Tibial nerve (tissue), 4 donors: ENCODE results near the gene BEAN1. TPM values are rescaled to one million over a fixed set of nuclear protein-coding genes. Genes with fewer than 3 reads are reported as not detected.

ENCODE experiments used
- DNase-seq, 2 donors: peaks; one replicate each; pipeline ENCODE4 v3.0.0-alpha.2; 2019; ENCODE audit warnings: low spot score in 2 of 2
- H3K27ac ChIP-seq, 4 donors: fragments of 200-600 bp; sonication (generic) in 3 of 4; one replicate each; pipeline ENCODE4 v1.5.1; 2017 to 2019; ENCODE audit warnings: mild to moderate bottlenecking in 1 of 4
- H3K27me3 ChIP-seq, 2 donors: fragments of 200-600 bp; sonication (generic) in 1 of 2; one replicate each; pipeline versions ENCODE4 v1.5.1 to v1.6.0; 2017 to 2019
- H3K36me3 ChIP-seq, 3 donors: fragments of 200-600 bp; sonication (generic); one replicate each; pipeline ENCODE4 v1.5.1; 2018 to 2019
- H3K4me1 ChIP-seq, 4 donors: fragments of 200-600 bp; sonication (generic) in 3 of 4; one replicate each; pipeline ENCODE4 v1.5.1; 2017 to 2019
- H3K4me3 ChIP-seq, 4 donors: fragments of 200-600 bp; sonication (generic) in 3 of 4; one replicate each; pipeline ENCODE4 v1.5.1; 2017 to 2019; ENCODE audit warnings: mild to moderate bottlenecking in 1 of 4, moderate library complexity in 1 of 4
- H3K9me3 ChIP-seq, 4 donors: fragments of 200-600 bp; sonication (generic) in 3 of 4; one replicate each; pipeline ENCODE4 v1.5.1; 2017 to 2019
- CTCF ChIP-seq, 5 experiments: fragments of 200-600 bp in 3 of 5; fragments of 450-650 bp in 2 of 5; sonication (generic) in 3 of 5; IDR thresholded peaks; one replicate each; pipeline ENCODE4 v1.5.1; 2016 to 2019; ENCODE audit warnings: antibody characterized with exemption in 5 of 5, mild to moderate bottlenecking in 3 of 5, moderate library complexity in 2 of 5
- EP300 ChIP-seq, 2 donors: sonication (generic); formaldehyde crosslinking; IDR thresholded peaks; one replicate each; pipeline ENCODE4 v1.6.1; 2017; ENCODE audit warnings: antibody characterized with exemption in 2 of 2, mild to moderate bottlenecking in 1 of 2
- POLR2A ChIP-seq, 2 donors: fragments of 450-650 bp; IDR thresholded peaks; one replicate each; pipeline ENCODE4 v1.6.1; 2017; ENCODE audit warnings: antibody characterized with exemption in 2 of 2, mild to moderate bottlenecking in 2 of 2, moderate library complexity in 2 of 2
- WGBS, 2 donors: methylation state at CpG; one replicate each; pipeline ENCODE4 v1.1.5; 2018; 5-methylcytosine and 5-hydroxymethylcytosine counted together
- total RNA-seq, 4 donors: library from RNA; depleted of rRNA; stranded (reverse); fragments of >200 nt; gene quantifications; one replicate each; pipeline ENCODE4 v1.1.0, GENCODE V29; 2016

BEAN1 gene
- total RNA-seq, 4 donors from 2014 or later, result 0.21 to 1.4 (median 0.30) TPM; not detected in 1

DNA sequence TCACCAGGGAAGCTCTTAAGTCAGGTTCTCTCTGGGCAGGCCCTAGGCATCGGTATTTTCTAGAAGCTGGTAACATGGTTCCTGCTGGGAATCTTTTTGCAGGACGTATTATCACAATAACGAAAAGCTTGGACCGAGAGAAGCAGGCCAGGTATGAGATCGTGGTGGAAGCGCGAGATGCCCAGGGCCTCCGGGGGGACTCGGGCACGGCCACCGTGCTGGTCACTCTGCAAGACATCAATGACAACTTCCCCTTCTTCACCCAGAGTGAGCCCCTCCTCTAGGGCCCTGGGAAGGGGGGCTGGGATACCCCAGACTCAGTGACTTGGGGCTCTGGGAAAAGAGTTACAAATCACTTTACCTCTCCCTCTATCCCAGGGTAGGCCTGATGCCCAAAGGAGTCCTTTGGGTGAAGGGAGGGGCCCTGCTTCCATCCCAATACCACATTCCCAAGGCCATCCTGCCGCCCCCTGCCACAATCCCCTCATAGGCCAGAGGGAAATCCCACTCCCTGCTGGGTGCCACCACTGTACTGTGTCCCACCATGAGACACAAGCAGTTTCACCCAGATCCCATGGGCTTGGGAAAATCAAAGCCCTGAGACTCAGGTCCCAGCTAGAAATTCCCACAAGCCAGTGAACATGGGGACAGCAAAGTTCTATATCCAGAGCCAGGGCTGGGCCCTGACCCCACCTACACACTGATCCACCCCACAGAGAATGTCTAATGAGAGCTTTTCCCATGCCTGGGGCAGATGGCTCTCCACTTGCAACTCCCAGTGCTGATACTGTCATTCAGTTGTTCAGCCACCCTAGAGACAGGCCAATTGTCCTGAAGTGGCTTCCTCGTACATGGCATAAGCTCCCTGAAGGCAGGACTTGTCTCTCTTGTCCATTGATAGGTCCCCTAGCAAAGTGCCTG is 37.6 kb upstream of the BEAN1 start:
- 91 to 93% methylated on average over 13 of the region's 13 CpGs for WGBS, 2 donors
- peaks cover 0 to 7% (median 0%) of the 10 kb centered on the region in 4 donors for H3K4me1 ChIP-seq
- H3K4me3 ChIP-seq, result no peak overlapping the region
- no peak for TF ChIP-seq EP300 (IDR thresholded peaks at IDR 0.05)
- no peak for TF ChIP-seq CTCF (IDR thresholded peaks at IDR 0.05)
- TF ChIP-seq POLR2A (IDR thresholded peaks at IDR 0.05), result no peak
- peaks cover 0 to 27% (median 0%) of the 10 kb centered on the region in 3 donors for H3K36me3 ChIP-seq
- no peaks in the 10 kb centered on the region for H3K27me3 ChIP-seq
- no peak for DNase-seq
- no peaks in the 10 kb centered on the region for H3K9me3 ChIP-seq
- H3K27ac ChIP-seq, result no peak overlapping the region

- Histone ChIP-seq H3K4me3 (no peak overlapping the region), H3K9me3 (no peaks in the 10 kb centered on the region), H3K36me3 (peaks cover 0 to 27% (median 0%) of the 10 kb centered on the region in 3 donors), H3K4me1 (peaks cover 0 to 7% (median 0%) of the 10 kb centered on the region in 4 donors), H3K27ac (no peak overlapping the region), H3K27me3 (no peaks in the 10 kb centered on the region)
- TF ChIP-seq POLR2A (IDR thresholded peaks at IDR 0.05) (no peak), CTCF (IDR thresholded peaks at IDR 0.05) (no peak), EP300 (IDR thresholded peaks at IDR 0.05) (no peak)
- DNase-seq, result no peak
- 83 to 84% methylated on average over 14 of the region's 14 CpGs for whole genome bisulfite sequencing, 2 donors
Measured at GRCh38 chr16:66390346-66391108, 36.6 kb upstream of the BEAN1 start.

DNA sequence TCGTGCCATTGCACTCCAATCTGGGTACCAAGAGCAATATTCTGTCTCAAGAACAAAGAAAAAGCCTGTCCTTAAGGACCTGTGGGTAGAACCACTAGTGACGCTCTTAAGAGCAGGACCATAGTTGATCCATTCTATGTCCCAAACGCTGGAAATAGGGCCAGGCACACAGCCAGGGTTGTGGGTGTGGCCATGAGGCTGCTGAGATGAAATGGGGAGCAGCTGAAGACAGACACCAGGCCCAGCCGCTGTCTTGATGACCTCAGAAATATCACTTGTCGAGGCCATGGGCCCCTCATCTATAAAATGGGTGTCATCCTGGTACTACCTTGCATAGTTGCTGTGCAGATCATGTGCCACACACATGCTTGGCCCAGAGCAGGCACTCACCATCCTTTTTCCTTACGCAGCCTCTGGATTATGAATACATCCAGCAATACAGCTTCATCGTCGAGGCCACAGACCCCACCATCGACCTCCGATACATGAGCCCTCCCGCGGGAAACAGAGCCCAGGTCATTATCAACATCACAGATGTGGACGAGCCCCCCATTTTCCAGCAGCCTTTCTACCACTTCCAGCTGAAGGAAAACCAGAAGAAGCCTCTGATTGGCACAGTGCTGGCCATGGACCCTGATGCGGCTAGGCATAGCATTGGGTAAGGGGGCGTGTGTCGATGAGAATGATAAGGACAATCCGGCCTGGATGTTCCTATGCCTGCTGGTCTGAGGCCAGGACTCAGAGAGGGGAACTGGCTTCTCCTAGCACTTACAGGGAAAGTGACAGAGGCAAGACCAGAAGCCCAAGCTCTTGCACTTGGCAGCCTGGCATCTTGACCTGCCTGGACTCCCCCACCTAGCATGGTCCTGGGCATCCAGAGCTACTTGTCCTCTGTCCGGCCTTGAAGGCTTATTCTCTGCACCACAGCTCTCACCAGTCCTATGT is 35.1 kb upstream of the BEAN1 start:
- peaks cover 0 to 27% (median 0%) of the 10 kb centered on the region in 3 donors for H3K36me3 ChIP-seq
- 80% methylated on average over 17 to 18 of the region's 18 CpGs for WGBS, 2 donors
- TF ChIP-seq EP300 (IDR thresholded peaks at IDR 0.05), result no peak
- no peak for TF ChIP-seq POLR2A (IDR thresholded peaks at IDR 0.05)
- TF ChIP-seq CTCF (IDR thresholded peaks at IDR 0.05), result no peak

GRCh38 chr16:66395806-66396555 is 31.1 kb upstream of the BEAN1 start:
- 85 to 93% methylated on average over 7 of the region's 7 CpGs for WGBS, 2 donors
- H3K36me3 ChIP-seq, result peaks cover 0 to 7% (median 0%) of the 10 kb centered on the region in 3 donors
- no peak for TF ChIP-seq POLR2A (IDR thresholded peaks at IDR 0.05)
- TF ChIP-seq CTCF (IDR thresholded peaks at IDR 0.05), result no peak
- TF ChIP-seq EP300 (IDR thresholded peaks at IDR 0.05), result no peak

More for the DNA sequence above, 35.1 kb upstream of the BEAN1 start:
- peaks cover 0 to 7% (median 0%) of the 10 kb centered on the region in 4 donors for H3K4me1 ChIP-seq
- no peak for DNase-seq
- no peak overlapping the region for H3K4me3 ChIP-seq
- no peak overlapping the region for H3K27ac ChIP-seq
- no peaks in the 10 kb centered on the region for H3K9me3 ChIP-seq
- H3K27me3 ChIP-seq, result no peaks in the 10 kb centered on the region

More at GRCh38 chr16:66395806-66396555, 31.1 kb upstream of the BEAN1 start:
- Histone ChIP-seq H3K4me1 (peaks cover 0 to 18% (median 0%) of the 10 kb centered on the region in 4 donors), H3K27me3 (no peaks in the 10 kb centered on the region), H3K27ac (no peak overlapping the region), H3K4me3 (no peak overlapping the region), H3K9me3 (no peaks in the 10 kb centered on the region)
- no peak for DNase-seq
